DND-41 (cell line): ENCODE results near the gene SNX9.
"Not testable (repeated sequence)": the region's sequence is repeated elsewhere in the genome, so short reads cannot be mapped to it uniquely, and the experiment has no call there.

Experiments used
- ATAC-seq: fragments of 200-7000 bp; cut with Tn5 transposase; 3 replicates; pipeline ENCODE4 v1.9.1; 2021; ENCODE audit warnings: low read depth; ENCODE audit not compliant: insufficient read depth
- DNase-seq: peaks from one replicate; pipeline ENCODE4 v3.0.0-alpha.2; 2020
- H2AFZ ChIP-seq: 2 replicates; pipeline ENCODE4 v1.6.0; 2012; ENCODE audit warnings: low read depth, low read length
- H3K27ac ChIP-seq: 2 replicates; pipeline ENCODE4 v1.5.1; 2012; ENCODE audit warnings: low read length, inconsistent platforms
- H3K27me3 ChIP-seq: fragments of 200-600 bp; sonication (generic); 2 replicates; pipeline ENCODE4 v1.6.0; 2012; ENCODE audit warnings: low read length, mild to moderate bottlenecking, inconsistent platforms; ENCODE audit not compliant: insufficient read depth, poor library complexity
- H3K36me3 ChIP-seq: 2 replicates; pipeline ENCODE4 v1.5.1; 2012; ENCODE audit warnings: low read length, inconsistent platforms; ENCODE audit not compliant: insufficient read depth
- H3K4me1 ChIP-seq: 2 replicates; pipeline ENCODE4 v1.5.1; 2012; ENCODE audit warnings: mild to moderate bottlenecking, low read length; ENCODE audit not compliant: insufficient read depth
- H3K4me2 ChIP-seq: 2 replicates; pipeline ENCODE4 v1.6.0; 2012; ENCODE audit warnings: mild to moderate bottlenecking, moderate library complexity, low read length, inconsistent platforms; ENCODE audit not compliant: insufficient read depth
- H3K4me3 ChIP-seq, 2 experiments: fragments of 200-600 bp in 1 of 2; shearing (Covaris generic) in 1 of 2; 2 replicates each; pipeline ENCODE4 v1.5.1; 2012 to 2016; ENCODE audit warnings: inconsistent platforms in 2 of 2, low read length in 2 of 2, mild to moderate bottlenecking in 2 of 2, low read depth in 1 of 2, moderate library complexity in 1 of 2
- H3K79me2 ChIP-seq: 2 replicates; pipeline ENCODE4 v1.6.0; 2012; ENCODE audit warnings: low read length, inconsistent platforms; ENCODE audit not compliant: insufficient read depth
- H3K9ac ChIP-seq: 2 replicates; pipeline ENCODE4 v1.6.0; 2012; ENCODE audit warnings: low read depth, mild to moderate bottlenecking, inconsistent platforms, low read length, moderate library complexity
- H3K9me3 ChIP-seq: 2 replicates; pipeline ENCODE4 v1.5.1; 2012; ENCODE audit warnings: low read length, moderate library complexity, mild to moderate bottlenecking, inconsistent platforms; ENCODE audit not compliant: insufficient read depth, severe bottlenecking
- H4K20me1 ChIP-seq: 2 replicates; pipeline ENCODE4 v1.6.0; 2012; ENCODE audit warnings: low read length; ENCODE audit not compliant: insufficient read depth
- EZH2 ChIP-seq: IDR thresholded peaks from 3 replicates; pipeline ENCODE4 v1.6.1; 2012; ENCODE audit warnings: borderline replicate concordance, low read depth, mild to moderate bottlenecking, moderate library complexity, low read length, inconsistent platforms; ENCODE audit not compliant: severe bottlenecking
- TF ChIP-seq, protein P1 (sequence below): IDR thresholded peaks from 2 replicates; pipeline ENCODE4 v1.5.1; 2012; ENCODE audit warnings: borderline replicate concordance, low read length, moderate library complexity, mild to moderate bottlenecking; ENCODE audit not compliant: poor library complexity, severe bottlenecking; ENCODE audit errors: extremely low read depth

The SNX9 gene

DNA sequence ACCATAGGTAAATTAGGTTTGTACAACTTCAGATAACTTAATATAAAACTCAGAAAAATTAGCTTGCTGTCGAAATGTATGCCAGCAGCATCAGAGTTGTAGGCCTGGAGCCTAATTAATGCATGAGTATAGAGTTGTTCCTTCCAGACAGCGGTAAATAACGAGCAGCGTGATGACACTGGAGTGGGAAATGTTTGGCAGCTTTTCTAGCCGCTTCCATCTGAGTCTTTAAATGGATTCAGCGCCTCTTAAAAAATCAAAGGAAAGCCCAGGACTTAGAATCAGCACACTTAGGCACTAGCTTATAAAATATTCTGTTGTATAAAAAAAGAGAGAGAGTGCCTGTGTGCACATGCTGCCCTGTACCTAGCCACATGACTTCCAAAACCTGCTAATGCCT lies 114.9 kb downstream of the SNX9 start:
- TF ChIP-seq EZH2 = no peak
- TF ChIP-seq, protein P1, sequence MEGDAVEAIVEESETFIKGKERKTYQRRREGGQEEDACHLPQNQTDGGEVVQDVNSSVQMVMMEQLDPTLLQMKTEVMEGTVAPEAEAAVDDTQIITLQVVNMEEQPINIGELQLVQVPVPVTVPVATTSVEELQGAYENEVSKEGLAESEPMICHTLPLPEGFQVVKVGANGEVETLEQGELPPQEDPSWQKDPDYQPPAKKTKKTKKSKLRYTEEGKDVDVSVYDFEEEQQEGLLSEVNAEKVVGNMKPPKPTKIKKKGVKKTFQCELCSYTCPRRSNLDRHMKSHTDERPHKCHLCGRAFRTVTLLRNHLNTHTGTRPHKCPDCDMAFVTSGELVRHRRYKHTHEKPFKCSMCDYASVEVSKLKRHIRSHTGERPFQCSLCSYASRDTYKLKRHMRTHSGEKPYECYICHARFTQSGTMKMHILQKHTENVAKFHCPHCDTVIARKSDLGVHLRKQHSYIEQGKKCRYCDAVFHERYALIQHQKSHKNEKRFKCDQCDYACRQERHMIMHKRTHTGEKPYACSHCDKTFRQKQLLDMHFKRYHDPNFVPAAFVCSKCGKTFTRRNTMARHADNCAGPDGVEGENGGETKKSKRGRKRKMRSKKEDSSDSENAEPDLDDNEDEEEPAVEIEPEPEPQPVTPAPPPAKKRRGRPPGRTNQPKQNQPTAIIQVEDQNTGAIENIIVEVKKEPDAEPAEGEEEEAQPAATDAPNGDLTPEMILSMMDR = no peak
- Histone ChIP-seq H3K4me2 (no peak overlapping the region), H3K4me3 (no peak overlapping the region), H3K79me2 (no peaks in the 10 kb centered on the region), H2AFZ (no peak overlapping the region), H3K27ac (no peak overlapping the region), H3K4me1 (peaks cover 30% of the 10 kb centered on the region), H3K36me3 (no peaks in the 10 kb centered on the region), H3K9ac (no peak overlapping the region), H3K27me3 (no peaks in the 10 kb centered on the region), H3K9me3 (no peaks in the 10 kb centered on the region), H4K20me1 (0 out of 2 replicates have a peak, but pooled peaks cover 3% of the 10 kb centered on the region)
- no peak for ATAC-seq
- no peak for DNase-seq

DNA sequence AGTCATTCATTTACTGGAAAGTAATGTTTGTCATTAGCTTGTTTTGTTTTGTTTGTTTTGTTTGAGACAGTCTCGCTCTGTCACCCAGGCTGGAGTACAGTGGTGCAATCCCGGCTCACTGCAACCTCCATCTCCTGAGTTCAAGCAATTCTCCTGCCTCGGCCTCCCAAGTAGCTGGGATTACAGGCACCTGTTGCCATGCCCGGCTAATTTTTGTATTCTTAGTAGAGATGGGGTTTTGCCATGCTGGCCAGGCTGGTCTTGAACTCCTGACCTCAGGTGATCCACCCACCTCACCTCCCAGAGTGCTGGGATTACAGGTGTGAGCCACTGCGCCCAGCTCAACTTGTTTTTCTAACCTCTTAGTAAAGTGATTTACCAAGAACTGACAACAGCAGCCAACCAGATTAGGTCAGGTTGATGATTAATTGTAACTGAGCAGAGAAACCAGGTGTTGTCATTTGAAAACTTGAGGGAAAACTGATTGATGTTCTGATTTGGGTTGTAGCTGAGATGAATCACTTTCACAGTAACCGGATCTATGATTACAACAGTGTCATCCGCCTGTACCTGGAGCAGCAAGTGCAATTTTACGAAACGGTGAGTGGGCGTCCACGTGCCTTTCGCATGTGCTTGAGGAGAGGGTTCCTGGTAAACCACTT lies 117.5 kb downstream of the SNX9 start:
- not testable (repeated sequence) for H3K4me3 ChIP-seq, H3K9ac ChIP-seq, H3K27me3 ChIP-seq, H3K9me3 ChIP-seq, H2AFZ ChIP-seq, ATAC-seq, DNase-seq, H3K36me3 ChIP-seq, H4K20me1 ChIP-seq, H3K79me2 ChIP-seq
- H3K4me2 ChIP-seq = 0 out of 2 replicates have a peak overlapping the region, but pooled peaks have one; percentile 56
- H3K4me1 ChIP-seq = peaks cover 30% of the 10 kb centered on the region
- H3K27ac ChIP-seq = peak overlapping the region; percentile 79; the same call in 1 of the 2 replicates

DNA sequence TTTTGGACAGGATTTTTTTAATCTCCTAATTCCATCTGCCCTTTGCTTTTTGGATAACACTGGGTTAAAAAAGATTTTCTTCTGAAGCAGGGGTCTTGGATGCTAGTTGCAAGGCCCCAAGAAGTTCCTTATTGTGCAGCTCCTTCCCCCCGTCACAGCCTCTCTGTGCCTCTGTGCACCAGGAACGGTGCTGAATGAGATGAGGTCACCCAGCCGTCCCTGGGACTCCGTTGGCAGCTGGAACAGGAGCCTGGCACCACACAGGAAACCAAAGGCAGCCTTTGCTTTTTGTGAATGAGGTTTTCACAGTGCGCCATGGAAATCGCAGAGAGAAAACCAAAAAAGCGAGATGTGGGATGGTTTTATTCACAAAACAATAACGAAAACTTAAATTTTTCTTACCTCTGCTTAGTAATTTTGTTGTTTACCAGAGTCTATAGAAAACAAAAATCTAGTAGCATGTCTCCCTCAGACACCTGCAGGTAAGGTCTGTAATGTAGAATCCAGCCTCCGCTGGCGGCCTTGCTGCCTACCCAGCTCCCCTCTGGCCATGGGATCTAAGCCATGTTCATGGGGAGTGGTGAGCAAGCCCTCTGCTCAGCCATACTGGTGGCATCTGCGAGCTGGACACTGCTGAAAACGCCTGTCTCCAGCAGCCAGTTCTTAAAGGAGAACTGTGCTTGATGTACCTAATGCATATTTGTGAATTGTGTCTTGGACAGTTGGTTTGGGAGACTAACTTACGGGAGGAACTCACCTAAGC lies 118.2 kb downstream of the SNX9 start:
- peak overlapping the region; percentile 79 for H3K27ac ChIP-seq
- H3K9me3 ChIP-seq = no peaks in the 10 kb centered on the region
- H3K4me3 ChIP-seq = peak overlapping the region in 1 of 2 experiments; percentile 37; a peak in 1 of 4 replicates
- H3K79me2 ChIP-seq = no peaks in the 10 kb centered on the region
- 0 out of 2 replicates have a peak, but pooled peaks cover 3% of the 10 kb centered on the region for H4K20me1 ChIP-seq
- H3K36me3 ChIP-seq = no peaks in the 10 kb centered on the region
- ATAC-seq (peak; percentile 94), DNase-seq (peak; percentile 71)
- peak overlapping the region; percentile 41 for H3K9ac ChIP-seq
- no peak for TF ChIP-seq EZH2
- TF ChIP-seq, protein P1 = no peak
- H3K27me3 ChIP-seq = no peaks in the 10 kb centered on the region
- peak overlapping the region; percentile 56 for H3K4me2 ChIP-seq
- H3K4me1 ChIP-seq = peaks cover 28% of the 10 kb centered on the region
- H2AFZ ChIP-seq = peak overlapping the region; percentile 56

DNA sequence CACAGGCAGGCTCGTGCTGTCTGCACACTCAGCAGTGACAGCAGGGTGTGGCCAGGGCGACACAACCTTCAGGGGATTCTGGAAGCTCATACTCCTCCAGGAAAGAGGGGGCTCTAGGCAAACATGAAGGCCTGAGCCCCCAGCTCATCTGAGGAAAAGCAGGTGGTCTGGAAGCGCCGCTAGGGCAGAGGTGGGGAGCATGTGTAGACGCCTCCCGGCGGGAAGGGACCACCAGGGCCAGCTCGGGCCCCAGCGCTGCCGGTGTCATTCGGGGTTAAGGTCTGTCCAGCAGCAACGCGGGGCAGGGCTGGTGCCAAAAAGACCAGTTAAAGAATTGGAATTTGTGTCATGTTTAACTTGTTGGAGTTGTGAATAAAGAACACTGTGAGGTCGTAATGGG lies 119.3 kb downstream of the SNX9 start:
- DNase-seq (no peak), ATAC-seq (no peak)
- no peak for TF ChIP-seq EZH2
- TF ChIP-seq, protein P1 = no peak
- H4K20me1 ChIP-seq = 0 out of 2 replicates have a peak, but pooled peaks cover 3% of the 10 kb centered on the region
- H3K4me3 ChIP-seq = no peak overlapping the region
- no peak overlapping the region for H3K9ac ChIP-seq
- H3K79me2 ChIP-seq = no peaks in the 10 kb centered on the region
- no peak overlapping the region; the same call in 1 of the 2 replicates for H3K27ac ChIP-seq
- no peaks in the 10 kb centered on the region for H3K36me3 ChIP-seq
- no peaks in the 10 kb centered on the region for H3K9me3 ChIP-seq
- no peaks in the 10 kb centered on the region for H3K27me3 ChIP-seq
- no peak overlapping the region for H2AFZ ChIP-seq
- peaks cover 20% of the 10 kb centered on the region for H3K4me1 ChIP-seq
- no peak overlapping the region for H3K4me2 ChIP-seq
